ENCODE results near the gene C12orf76.
A peak's percentile ranks its signal among the peaks of the same experiment; 100 is the strongest.
"Not testable (repeated sequence)": the region's sequence is repeated elsewhere in the genome, so short reads cannot be mapped to it uniquely, and the experiment has no call there.

Gene C12orf76, protein sequence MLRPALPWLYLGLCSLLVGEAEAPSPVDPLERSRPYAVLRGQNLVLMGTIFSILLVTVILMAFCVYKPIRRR

DNA sequence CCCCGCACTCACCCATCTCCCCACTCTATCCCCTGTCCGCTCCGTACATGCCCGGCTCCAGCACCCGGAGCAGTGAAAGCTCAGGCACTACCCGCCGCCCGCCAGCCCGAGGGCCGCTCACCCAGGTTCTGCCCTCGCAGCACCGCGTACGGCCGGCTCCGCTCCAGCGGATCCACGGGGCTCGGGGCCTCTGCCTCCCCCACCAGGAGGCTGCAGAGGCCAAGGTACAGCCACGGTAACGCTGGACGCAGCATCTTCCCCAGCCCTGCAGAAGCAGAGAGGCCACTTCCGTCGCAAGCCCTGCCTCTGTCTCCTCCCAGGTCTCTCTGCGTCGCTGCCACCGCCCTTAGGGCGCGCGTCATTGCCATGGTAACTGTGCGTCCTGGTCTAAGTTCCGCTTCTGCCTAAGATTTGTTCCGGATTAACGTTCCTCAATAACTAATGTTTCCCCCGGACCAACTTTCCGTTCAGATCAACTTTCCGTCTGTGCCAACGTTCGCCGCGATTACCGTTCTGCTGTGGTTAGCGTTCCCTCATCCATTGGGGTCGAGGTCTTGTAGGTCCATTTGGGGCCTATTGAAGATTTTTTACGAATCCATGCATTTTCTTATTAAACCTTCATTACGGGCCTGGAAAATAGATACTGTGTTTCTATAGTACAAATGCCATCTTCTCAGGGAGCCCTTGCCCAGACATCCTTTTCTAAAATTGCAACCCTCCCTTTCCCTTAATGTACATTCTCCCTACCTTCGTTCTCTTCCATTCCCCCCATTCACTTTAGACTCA, at the start of gene C12orf76:
TSS of gene C12orf76 (minus strand) at position 281 of the 786 bp plus-strand sequence. CDS start at position 254, 27 bp downstream.
- DNase-seq = peak; percentile 58 to 81 (median 71)

DNA sequence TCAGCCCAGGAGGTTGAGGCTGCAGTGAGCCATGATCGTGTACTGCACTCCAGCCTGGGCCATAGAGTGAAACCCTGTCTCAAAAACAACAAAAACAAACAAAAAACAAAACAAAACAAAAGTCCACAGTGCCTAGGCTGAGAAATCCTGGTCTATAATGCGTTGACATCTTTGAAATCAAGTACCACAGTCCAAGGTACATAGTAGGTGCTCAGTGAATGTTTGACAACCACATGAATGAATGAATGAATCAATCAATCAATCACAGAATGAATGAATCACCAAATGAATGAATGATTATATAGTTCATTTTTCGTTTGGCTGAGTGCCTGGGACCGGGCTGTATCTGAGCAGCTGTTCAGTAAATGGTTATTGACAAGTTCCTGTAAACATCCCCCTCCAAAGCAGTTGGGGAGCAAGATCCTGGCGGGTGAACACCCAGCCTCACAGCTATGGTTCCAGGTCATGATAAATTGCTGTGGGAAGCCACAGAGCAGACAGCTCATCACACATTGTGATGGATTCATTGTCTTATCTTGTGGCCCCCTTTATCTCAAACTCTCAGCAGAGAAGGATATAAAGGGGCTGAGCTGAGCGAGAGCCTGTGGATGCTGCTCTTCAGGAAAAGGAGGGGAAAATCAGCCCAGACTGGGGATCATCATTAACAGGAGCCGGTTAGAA, 45.4 kb upstream of the C12orf76 start:
- DNase-seq = no peak

DNA sequence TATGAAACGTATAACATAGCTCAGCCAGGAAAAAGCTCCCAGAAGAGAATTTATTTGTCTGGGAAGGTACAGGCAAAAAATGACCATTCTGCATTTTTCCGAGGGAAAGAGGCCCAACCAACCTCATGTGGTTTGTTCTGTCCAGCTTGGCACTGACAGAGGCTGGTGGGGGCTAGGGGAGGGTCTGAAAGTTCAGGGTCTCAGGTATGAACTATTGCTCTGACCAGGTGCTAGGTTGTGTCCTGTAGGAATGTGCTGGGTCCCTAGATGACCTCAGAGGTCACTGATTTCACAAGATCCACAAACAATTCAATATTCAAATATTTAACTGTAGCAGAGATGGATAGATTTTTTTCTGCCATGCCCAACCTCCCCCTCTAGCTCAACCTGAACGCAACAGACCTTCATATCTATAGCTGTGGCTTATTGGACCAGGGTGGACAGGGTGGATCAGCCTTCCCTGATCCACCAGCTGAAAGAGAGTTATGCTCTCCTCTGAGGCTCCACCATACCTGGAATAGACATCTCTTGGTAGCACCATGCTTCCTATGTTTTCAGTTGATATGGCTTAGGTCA, 42.9 kb upstream of the C12orf76 start:
- DNase-seq = no peak

DNA sequence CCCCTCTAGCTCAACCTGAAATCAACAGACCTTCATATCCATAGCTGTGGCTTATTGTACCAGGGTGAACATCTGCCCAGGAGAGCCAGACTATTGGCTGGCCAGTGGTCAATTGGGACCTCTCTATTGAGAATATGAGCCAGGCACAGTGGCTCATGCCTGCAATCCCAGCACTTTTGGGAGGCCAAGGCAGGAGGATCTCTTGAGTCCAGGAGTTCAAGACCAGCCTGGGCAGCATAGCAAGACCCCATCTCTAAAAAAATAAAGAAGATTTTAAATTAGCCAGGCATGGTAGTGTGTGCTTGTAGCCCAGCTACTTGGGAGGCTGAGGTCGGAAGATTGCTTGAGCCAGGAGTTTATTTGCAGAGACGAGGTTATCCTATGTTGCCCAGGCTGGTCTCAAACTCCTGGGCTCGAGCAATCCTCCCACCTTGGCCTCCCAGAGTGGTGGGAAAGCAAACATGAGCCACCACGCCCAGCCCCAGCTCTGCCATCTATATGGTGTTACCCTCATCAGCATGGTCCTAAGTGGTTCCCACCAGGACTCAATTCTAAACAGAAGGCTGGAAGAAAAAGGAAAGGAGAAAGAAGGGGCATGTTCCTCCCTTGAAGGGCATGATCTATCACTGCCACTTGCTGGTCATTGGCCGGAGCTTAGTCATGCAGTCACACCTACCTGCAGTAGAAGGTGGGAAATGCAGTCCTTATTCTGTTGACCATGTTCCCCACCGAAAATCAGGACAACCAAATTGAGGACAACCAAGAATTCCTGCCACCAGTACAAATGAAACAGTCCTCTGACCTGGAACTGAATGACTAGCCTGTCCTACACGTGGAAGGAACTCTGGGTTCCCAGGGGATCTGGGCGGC, 42.2 kb upstream of the C12orf76 start:
- DNase-seq = no peak

DNA sequence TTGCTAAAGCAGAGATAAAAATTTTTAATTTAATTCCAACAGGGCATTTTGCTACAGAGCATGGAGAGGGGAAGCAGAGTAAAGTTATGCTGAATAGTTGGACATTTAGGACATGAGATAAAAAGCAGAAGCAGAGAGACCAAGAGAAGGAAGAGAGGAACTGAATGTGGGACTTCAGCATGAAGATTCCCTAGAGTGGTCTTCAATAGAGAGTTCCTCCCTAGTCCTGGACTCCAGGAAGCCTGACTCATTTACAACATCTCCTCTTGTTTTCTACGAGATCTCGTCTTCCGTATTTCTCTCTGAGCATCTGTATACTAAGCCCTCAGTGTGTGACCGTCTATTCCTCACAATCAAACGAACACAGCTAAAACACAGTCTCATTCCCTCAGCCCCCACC, 40.6 kb upstream of the C12orf76 start:
- DNase-seq = no peak

DNA sequence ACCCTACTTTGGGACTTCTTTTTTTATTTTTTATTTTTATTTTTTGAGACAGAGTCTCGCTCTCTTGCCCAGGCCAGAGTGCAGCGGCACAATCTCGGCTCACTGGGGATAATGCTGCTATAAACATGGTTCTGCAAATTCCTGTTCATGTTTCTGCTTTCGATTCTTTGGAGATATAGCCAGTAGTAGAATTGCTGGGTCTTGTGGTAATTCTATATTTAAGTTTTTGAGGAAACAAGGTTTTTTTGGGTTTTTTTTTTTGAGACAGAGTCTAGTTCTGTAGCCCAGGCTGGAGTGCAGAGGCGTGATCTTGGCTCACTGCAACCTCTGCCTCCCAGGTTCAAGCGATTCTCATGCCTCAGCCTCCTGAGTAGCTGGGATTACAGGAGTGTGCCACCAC, 39.9 kb upstream of the C12orf76 start:
- DNase-seq = not testable (repeated sequence)

DNA sequence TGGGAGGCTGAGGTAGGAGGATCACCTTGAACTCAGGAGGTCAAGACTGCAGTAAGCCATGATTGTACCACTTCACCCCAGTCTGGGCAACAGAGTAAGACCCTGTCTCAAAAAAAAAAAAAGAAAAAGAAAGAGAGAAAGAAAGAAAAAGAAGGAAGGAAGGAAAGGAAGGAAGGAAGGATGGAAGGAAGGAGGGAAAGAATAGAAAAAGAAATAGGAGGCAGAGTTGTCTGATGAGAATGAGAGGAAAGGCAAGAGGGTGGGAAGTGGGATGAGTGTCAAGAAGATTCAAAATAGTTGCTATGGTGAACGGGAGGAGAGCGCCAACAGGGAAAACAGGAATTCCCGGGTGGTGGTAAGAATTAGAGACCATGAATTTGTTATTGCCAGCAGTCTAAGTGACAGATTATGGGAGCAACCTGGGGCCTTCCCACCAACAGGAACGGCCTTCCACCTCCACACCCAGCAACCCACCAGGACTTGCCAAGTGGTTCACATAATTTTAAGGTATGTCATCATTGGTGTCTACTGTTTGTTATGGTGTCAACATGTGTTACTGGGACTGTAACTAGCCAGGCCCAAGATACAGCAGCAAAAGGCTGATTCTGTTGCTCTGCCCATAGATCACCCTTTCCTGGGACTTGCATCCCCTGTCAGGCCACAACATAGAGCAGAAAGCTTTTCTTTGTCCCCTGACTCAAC, 36.1 kb upstream of the C12orf76 start:
- DNase-seq = no peak

DNA sequence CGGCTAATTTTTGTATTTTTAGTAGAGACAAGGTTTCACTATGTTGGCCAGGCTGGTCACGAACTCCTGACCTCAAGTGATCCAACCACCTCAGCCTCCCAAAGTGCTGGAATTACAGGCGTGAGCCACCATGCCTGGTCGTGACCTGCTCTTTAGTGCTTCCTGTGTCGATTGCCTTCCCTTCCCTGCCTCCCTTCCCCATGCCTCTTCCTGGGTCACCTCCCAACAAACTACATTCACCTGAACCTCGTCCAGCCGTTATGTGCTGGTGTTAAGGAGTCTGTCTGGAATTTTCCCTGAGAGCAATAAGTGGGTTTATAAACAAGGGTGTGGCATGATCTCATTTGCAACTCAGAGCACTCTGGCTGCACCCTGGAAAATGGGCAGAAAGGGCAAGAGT, 32.1 kb upstream of the C12orf76 start:
- DNase-seq = no peak

DNA sequence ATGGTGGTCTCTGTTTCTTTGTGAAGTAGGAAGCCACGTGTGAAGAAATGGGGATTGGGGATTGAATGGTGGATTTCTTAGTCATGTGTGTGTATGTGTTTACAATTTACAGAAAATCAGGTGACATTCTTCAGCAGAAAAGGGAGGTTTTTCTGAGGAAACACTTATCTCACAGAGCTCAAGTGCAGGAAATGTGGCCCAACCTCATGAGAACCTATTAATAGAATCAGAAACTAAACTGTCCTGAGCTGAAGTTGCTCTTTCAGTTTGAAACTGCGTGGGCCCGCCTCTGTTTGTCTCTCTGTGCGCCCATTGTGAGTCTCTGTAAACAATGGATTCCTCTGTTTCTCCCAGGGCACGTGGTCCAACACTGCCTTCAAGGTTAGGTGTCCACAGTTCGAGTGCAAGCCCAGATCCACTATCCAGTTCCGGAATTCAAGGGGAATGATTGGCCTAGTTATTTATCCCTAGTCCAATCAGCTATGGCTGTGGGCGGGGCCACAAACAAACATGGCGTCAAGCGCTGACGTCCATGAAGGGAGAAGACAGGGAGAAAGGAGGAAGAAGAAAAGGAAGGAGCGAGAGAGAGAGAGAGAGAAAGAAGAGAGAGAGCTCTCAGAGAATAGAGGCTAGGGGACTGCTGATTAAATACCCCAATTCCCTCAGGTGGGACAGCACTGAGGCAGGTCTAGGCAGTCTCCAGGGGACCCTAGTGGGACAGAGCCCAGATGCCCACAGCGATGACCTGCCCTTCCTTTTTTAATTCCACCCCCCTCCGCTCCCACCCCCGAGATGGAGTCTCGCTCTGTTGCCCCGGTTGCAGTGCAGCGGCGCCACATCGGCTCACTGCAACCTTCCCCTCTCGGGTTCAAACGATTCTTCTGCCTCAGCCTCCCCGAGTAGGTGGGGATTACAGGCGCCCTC, 31.4 kb upstream of the C12orf76 start:
- DNase-seq = peak; percentile 12 to 53 (median 36)

DNA sequence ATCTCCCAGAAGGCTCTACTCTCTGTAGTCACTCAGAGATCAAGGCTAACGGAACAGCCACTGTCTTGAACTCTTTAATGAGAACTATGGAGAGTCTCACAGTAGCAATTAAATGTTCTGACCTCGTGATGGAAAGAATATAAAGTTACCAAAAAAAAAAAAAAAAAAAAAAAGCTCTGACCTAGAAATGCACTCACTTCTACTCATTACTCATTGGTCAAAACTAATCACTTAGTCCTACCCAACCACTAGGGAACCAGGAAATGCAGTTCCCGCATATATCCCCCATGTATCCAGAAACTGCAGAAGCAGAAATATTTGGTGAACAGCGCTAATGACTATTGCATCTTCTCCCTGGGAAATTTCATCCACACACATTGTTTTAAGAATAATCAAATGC, 29.5 kb upstream of the C12orf76 start:
- no peak for DNase-seq

DNA sequence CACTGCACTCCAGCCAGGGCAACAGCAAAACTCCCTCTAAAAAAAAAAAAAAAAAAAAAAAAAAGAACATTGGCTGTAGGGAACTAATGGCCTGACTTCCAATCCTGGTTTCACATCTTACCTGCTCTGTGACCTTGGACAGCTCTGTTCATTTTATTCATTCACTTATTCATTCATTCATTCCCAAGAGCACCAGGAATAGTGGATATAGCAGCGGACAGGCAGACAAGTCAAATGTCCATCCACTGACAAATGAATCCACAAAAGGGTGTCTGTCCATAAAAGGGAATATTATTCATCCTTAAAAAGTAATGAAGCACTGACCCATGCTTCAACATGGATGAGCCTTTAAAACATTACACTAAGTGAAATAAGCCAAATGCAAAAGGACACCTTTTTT, 27.6 kb upstream of the C12orf76 start:
- no peak for DNase-seq

DNA sequence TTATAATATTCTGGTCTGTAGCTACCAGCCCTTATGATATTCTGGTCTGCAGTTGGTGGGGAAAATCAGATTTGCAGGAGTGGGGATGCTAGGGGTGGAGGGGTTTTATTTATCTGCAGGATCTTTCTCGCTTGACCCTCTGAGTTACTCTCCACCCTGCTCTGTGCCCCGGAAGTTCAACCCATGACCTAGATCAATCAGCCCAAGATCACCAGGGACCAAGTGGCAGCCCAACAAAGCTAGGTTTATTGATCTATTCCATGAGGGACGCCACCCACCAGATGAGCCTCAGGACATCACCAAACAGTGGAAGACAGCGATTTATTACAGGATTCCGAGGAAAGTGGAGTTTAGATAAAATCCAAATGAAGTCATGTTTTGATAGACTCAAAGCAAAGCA, 25.8 kb upstream of the C12orf76 start:
- DNase-seq = no peak

DNA sequence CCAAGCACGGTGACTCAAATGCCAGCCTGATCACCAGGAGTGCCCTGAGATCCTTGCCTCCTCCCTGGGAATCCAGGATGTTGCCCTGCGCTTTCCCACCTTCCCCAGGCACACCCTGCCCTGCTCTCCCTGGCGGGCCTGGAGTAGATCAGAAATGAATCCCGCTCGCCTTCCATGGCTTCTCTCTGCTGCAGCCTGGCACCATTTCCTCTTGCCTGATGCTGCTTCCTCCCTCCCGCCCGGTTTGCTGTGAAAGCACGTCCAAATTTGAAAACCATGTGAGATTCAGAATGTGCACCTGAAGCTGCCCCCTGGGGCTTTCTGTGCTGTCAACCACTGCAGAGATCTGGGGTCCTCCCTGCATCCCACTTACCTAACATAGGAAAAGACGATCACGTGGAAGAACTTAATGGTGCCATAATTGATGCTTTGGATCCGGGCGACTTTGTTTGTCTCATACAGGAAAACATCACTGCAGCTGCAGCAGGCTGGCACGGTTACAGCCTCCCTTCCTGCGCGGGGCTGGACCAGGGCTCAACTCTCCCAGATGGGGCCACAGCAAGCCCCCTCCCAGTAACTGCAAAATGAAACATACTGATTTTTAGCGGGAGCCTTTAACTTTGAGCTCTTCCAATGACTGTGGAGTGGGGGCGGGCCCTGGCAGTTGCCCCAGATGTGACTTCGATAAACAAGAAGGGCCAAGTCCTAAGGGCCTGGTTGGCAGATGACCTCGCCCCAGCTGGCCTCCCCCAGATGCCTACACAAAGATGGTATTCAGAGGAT, 24.9 kb upstream of the C12orf76 start:
- DNase-seq = peak in 2 of 4 experiments; percentile 4 to 5

DNA sequence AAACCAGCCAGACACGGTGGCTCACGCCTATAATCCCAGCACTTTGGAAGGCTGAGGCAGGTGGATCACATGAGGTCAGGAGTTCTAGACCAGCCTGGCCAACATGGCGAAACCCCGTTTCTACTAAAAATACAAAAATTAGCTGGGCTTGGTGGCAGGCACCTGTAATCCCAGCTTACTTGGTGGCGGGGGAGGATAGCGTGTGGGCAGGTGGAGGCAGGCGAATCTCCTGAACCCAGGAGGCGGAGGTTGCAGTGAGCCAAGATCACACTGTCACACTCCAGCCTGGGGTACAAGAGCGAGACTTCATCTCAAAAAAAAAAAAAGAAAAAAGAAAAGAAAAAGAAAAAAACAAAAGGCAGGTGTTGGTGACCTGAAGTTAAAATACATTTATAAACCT, 24.3 kb upstream of the C12orf76 start:
- not testable (repeated sequence) for DNase-seq

DNA sequence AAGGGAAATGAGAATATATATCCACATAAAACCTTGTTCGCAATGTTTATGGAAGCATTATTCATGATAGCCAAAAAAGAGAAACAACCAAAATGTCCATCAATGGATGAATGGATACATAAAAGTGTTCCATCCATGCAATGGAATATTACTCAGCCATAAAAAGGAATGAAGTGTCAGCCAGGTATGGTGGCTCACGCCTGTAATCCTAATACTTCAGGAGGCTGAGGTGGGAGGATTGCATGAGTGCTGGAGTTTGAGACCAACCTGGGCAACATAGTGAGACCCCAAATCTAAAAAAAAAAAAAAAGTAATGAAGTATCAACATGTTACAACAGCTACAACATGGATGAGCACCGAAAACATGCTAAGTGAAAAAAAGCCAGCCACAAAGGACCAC, 23.6 kb upstream of the C12orf76 start:
- no peak for DNase-seq

DNA sequence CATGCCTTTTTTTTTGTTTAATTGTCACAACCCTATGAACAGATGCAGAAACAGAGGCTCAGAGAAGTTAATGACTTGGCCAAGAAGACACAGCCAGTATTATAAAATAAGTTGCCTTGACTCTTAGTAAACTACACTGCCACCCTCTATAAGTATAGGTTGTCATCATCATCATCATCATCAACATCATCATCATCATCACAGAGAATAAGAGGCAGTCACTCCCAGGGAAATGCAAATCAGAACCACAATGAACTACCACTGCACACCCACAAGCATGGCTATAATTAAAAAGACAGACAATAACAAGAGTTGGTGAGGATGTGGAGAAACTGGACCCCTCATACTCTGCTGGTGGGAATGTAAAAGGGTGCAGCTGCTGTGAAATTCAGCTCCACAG, 23.2 kb upstream of the C12orf76 start:
- DNase-seq = no peak

DNA sequence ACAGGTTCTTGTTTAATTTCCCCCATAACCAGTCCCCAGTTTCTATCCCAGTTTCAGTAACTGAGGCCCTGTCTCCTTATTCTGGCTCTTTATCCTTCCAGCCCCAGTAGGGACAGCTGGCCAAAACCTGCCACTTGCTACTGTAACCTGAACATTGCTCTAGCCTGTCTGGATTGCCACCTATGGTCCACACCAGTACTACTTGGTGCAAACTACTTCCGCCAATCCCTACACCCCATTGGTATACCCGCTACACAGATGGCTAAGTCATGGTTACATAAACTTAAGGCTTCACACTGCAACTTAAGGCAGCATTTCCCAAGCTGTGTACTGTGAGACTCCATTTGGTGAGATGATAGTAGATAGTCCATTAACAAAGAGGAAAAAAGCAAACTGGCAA, 20.3 kb upstream of the C12orf76 start:
- DNase-seq = no peak

DNA sequence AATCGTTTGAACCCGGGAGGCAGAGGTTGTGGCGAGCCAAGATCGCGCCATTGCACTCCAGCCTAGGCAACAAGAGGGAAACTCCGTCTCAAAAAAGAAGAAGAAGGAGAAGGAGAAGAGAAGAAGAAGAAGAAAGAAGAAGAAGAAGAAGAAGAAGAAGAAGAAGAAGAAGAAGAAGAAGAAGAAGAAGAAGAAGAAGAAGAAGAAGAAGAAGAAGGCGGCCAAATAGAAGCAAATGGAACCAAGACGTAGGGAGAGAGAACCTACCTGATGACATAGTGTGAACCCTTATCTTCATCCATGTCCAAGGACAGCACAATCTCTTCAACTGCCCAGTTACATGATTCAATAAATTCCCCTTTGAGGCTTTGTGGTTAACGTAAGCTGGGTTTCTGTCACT, 19.8 kb upstream of the C12orf76 start:
- not testable (repeated sequence) for DNase-seq

DNA sequence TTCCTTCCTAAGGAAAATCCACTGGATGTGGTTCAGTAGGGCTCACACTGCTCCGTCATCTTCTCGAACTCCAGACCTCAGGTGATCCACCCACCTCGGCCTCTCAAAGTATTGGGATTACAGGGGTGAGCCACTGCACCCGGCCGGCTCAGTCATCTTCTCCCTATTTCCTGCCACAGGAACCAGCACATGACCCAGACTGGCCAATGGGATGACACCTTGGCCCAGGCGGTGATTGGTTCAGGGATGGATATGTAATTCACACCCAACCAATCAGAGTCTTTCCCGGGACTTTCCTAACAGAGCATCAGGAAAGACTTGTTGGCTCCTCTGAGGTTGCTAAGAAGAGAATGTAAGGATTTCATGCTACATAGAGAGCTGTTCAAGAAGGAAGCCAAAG, 19.2 kb upstream of the C12orf76 start:
- no peak for DNase-seq

DNA sequence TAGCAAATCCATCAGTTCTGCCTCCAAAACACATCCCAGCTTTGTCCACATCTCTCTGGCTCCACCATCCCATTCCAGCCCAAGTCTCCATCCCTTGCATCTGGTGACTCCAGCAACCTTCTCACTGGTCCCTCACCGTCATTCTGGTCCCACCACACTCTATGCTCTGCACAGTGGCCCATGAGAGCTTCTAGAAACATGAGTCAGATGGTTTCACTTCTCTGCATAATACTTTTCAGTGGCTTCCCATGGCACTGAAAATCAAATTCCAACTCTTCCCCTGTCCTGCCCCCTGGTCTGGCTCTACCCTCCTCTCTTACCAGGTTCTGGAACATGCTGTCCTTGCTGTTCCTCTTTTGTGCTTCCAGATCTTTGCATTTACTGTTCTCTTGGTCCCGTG, 17.2 kb upstream of the C12orf76 start:
- DNase-seq = no peak
